ENCODE data around the gene TRPV6. TPM values are rescaled to one million over a fixed set of nuclear protein-coding genes. Genes with fewer than 3 reads are reported as not detected.

TRPV6 gene
- total and polyA plus RNA-seq, 9 donors, result 0.03 to 9.7 (median 0.51) TPM; not detected in 4

GRCh38 chr7:142898377-142899170 is 13.0 kb upstream of the TRPV6 start:
- TF ChIP-seq EP300 (IDR thresholded peaks at IDR 0.05) (no peak), POLR2A (IDR thresholded peaks at IDR 0.05) (no peak), CTCF (IDR thresholded peaks at IDR 0.05) (no peak)
- no peak for DNase-seq
- intact Hi-C loops (cut with DNase I), result no loop called here
- H3K27ac ChIP-seq, result no peak overlapping the region
- no peak overlapping the region for H3K4me3 ChIP-seq
- no peaks in the 10 kb centered on the region for H3K9me3 ChIP-seq
- WGBS, 3 donors, result 58 to 66% (median 61%) methylated on average over 3 of the region's 3 CpGs
- no peaks in the 10 kb centered on the region for H3K36me3 ChIP-seq
- H3K27me3 ChIP-seq, result no peaks in the 10 kb centered on the region
- no peaks in the 10 kb centered on the region for H3K4me1 ChIP-seq (ENCODE audit: insufficient read depth)

GRCh38 chr7:142897691-142898090 is 12.1 kb upstream of the TRPV6 start:
- H3K27ac ChIP-seq, result no peak overlapping the region
- H3K9me3 ChIP-seq, result no peaks in the 10 kb centered on the region
- 80 to 87% (median 84%) methylated on average over 7 of the region's 7 CpGs for WGBS, 3 donors
- intact Hi-C loops (cut with DNase I), result no loop called here
- H3K27me3 ChIP-seq, result no peaks in the 10 kb centered on the region
- no peak for TF ChIP-seq POLR2A (IDR thresholded peaks at IDR 0.05)
- TF ChIP-seq EP300 (IDR thresholded peaks at IDR 0.05), result no peak
- TF ChIP-seq CTCF (IDR thresholded peaks at IDR 0.05), result no peak
- H3K4me3 ChIP-seq, result no peak overlapping the region
- no peak for DNase-seq
- no peaks in the 10 kb centered on the region for H3K36me3 ChIP-seq
- H3K4me1 ChIP-seq (ENCODE audit: insufficient read depth), result no peaks in the 10 kb centered on the region

GRCh38 chr7:142896741-142897379 is 11.3 kb upstream of the TRPV6 start:
- intact Hi-C loops (cut with DNase I), result no loop called here
- no peaks in the 10 kb centered on the region for H3K9me3 ChIP-seq
- 61 to 74% (median 62%) methylated on average over 3 of the region's 3 CpGs for WGBS, 3 donors
- TF ChIP-seq EP300 (IDR thresholded peaks at IDR 0.05), result no peak
- no peak for TF ChIP-seq POLR2A (IDR thresholded peaks at IDR 0.05)
- TF ChIP-seq CTCF (IDR thresholded peaks at IDR 0.05), result no peak
- H3K27ac ChIP-seq, result no peak overlapping the region
- no peaks in the 10 kb centered on the region for H3K27me3 ChIP-seq
- H3K4me3 ChIP-seq, result no peak overlapping the region
- no peaks in the 10 kb centered on the region for H3K4me1 ChIP-seq (ENCODE audit: insufficient read depth)
- no peaks in the 10 kb centered on the region for H3K36me3 ChIP-seq
- no peak for DNase-seq

- TF ChIP-seq CTCF (IDR thresholded peaks at IDR 0.05) (no peak), POLR2A (IDR thresholded peaks at IDR 0.05) (no peak), EP300 (IDR thresholded peaks at IDR 0.05) (no peak)
- intact Hi-C loops (cut with DNase I), result no loop called here
- 86 to 91% (median 87%) methylated on average over 3 of the region's 3 CpGs for WGBS, 3 donors
Observed at GRCh38 chr7:142896151-142896550, 10.6 kb upstream of the TRPV6 start.

More at GRCh38 chr7:142896151-142896550, 10.6 kb upstream of the TRPV6 start:
- no peaks in the 10 kb centered on the region for H3K36me3 ChIP-seq
- no peak for DNase-seq
- no peak overlapping the region for H3K27ac ChIP-seq
- no peaks in the 10 kb centered on the region for H3K27me3 ChIP-seq
- H3K9me3 ChIP-seq, result no peaks in the 10 kb centered on the region
- H3K4me1 ChIP-seq (ENCODE audit: insufficient read depth), result no peaks in the 10 kb centered on the region
- no peak overlapping the region for H3K4me3 ChIP-seq

All from ovary (tissue), 9 donors.